ENCODE data around the gene ANKRD66.
"Not testable (repeated sequence)": the region's sequence is repeated elsewhere in the genome, so short reads cannot be mapped to it uniquely, and the experiment has no call there.

ANKRD66 gene

GRCh38 chr6:46734867-46735719 is 11.6 kb upstream of the ANKRD66 start, which contains the start of gene PLA2G7:
Gene PLA2G7 (minus strand): TSS chr6:46735375. CDS start chr6:46722891, 12,484 bp downstream.
- DNase-seq (ENCODE audit: low read depth), result peak; percentile 36
- H3K27me3 ChIP-seq (replicated peaks; ENCODE audit: control insufficient read depth, insufficient read depth, low read length), result peaks cover 24% of the 10 kb centered on the region
- peaks cover 4% of the 10 kb centered on the region for H3K4me1 ChIP-seq (ENCODE audit: control insufficient read depth, insufficient read depth, low read length)

GRCh38 chr6:46735720-46736031 is 11.1 kb upstream of the ANKRD66 start:
- H3K4me3 ChIP-seq (ENCODE audit: low read length), result peak overlapping the region; percentile 81
- H3K27me3 ChIP-seq (replicated peaks; ENCODE audit: control insufficient read depth, insufficient read depth, low read length), result peaks cover 24% of the 10 kb centered on the region
- H3K36me3 ChIP-seq (ENCODE audit: control insufficient read depth, insufficient read depth, low read length, severe bottlenecking), result no peaks in the 10 kb centered on the region
- H3K4me1 ChIP-seq (ENCODE audit: control insufficient read depth, insufficient read depth, low read length), result peaks cover 4% of the 10 kb centered on the region
- no peak overlapping the region for H3K9ac ChIP-seq (ENCODE audit: low read length)
- H3K9me3 ChIP-seq (ENCODE audit: control insufficient read depth, low read length), result no peaks in the 10 kb centered on the region
- no peak for DNase-seq (ENCODE audit: low read depth)

More at GRCh38 chr6:46734867-46735719, 11.6 kb upstream of the ANKRD66 start, which contains the start of gene PLA2G7:
- Histone ChIP-seq H3K4me3 (ENCODE audit: low read length) (peak within 1 kb of the TSS; percentile 81), H3K9ac (ENCODE audit: low read length) (peak within 1 kb of the TSS; percentile 23), H3K9me3 (ENCODE audit: control insufficient read depth, low read length) (no peaks in the 10 kb centered on the region), H3K36me3 (ENCODE audit: control insufficient read depth, insufficient read depth, low read length, severe bottlenecking) (no peaks in the 10 kb centered on the region)

GRCh38 chr6:46736906-46737305 is 9.8 kb upstream of the ANKRD66 start:
- Histone ChIP-seq H3K9me3 (ENCODE audit: control insufficient read depth, low read length) (no peaks in the 10 kb centered on the region), H3K9ac (ENCODE audit: low read length) (no peak overlapping the region), H3K4me1 (ENCODE audit: control insufficient read depth, insufficient read depth, low read length) (peaks cover 4% of the 10 kb centered on the region), H3K4me3 (ENCODE audit: low read length) (no peak overlapping the region), H3K27me3 (replicated peaks; ENCODE audit: control insufficient read depth, insufficient read depth, low read length) (peaks cover 24% of the 10 kb centered on the region), H3K36me3 (ENCODE audit: control insufficient read depth, insufficient read depth, low read length, severe bottlenecking) (no peaks in the 10 kb centered on the region)
- no peak for DNase-seq (ENCODE audit: low read depth)

GRCh38 chr6:46741482-46741881 is 5.3 kb upstream of the ANKRD66 start:
- Histone ChIP-seq H3K4me1 (ENCODE audit: control insufficient read depth, insufficient read depth, low read length) (no peaks in the 10 kb centered on the region), H3K9me3 (ENCODE audit: control insufficient read depth, low read length) (no peaks in the 10 kb centered on the region), H3K4me3 (ENCODE audit: low read length) (no peak overlapping the region), H3K9ac (ENCODE audit: low read length) (no peak overlapping the region), H3K27me3 (replicated peaks; ENCODE audit: control insufficient read depth, insufficient read depth, low read length) (peaks cover 21% of the 10 kb centered on the region), H3K36me3 (ENCODE audit: control insufficient read depth, insufficient read depth, low read length, severe bottlenecking) (no peaks in the 10 kb centered on the region)
- DNase-seq (ENCODE audit: low read depth), result no peak

GRCh38 chr6:46741910-46742309 is 4.8 kb upstream of the ANKRD66 start:
- no peak for DNase-seq (ENCODE audit: low read depth)
- no peak overlapping the region for H3K9ac ChIP-seq (ENCODE audit: low read length)
- no peak overlapping the region for H3K4me3 ChIP-seq (ENCODE audit: low read length)
- peaks cover 17% of the 10 kb centered on the region for H3K27me3 ChIP-seq (replicated peaks; ENCODE audit: control insufficient read depth, insufficient read depth, low read length)
- no peaks in the 10 kb centered on the region for H3K9me3 ChIP-seq (ENCODE audit: control insufficient read depth, low read length)
- H3K4me1 ChIP-seq (ENCODE audit: control insufficient read depth, insufficient read depth, low read length), result no peaks in the 10 kb centered on the region
- H3K36me3 ChIP-seq (ENCODE audit: control insufficient read depth, insufficient read depth, low read length, severe bottlenecking), result no peaks in the 10 kb centered on the region

GRCh38 chr6:46743425-46744158 is 3.1 kb upstream of the ANKRD66 start:
- Histone ChIP-seq H3K9ac (ENCODE audit: low read length) (no peak overlapping the region), H3K9me3 (ENCODE audit: control insufficient read depth, low read length) (no peaks in the 10 kb centered on the region), H3K27me3 (replicated peaks; ENCODE audit: control insufficient read depth, insufficient read depth, low read length) (peaks cover 12% of the 10 kb centered on the region), H3K4me3 (ENCODE audit: low read length) (no peak overlapping the region), H3K4me1 (ENCODE audit: control insufficient read depth, insufficient read depth, low read length) (no peaks in the 10 kb centered on the region), H3K36me3 (ENCODE audit: control insufficient read depth, insufficient read depth, low read length, severe bottlenecking) (no peaks in the 10 kb centered on the region)
- no peak for DNase-seq (ENCODE audit: low read depth)

- DNase-seq (ENCODE audit: low read depth); H3K4me3 ChIP-seq (ENCODE audit: low read length); H3K9me3 ChIP-seq (ENCODE audit: control insufficient read depth, low read length); H3K36me3 ChIP-seq (ENCODE audit: control insufficient read depth, insufficient read depth, low read length, severe bottlenecking); H3K4me1 ChIP-seq (ENCODE audit: control insufficient read depth, insufficient read depth, low read length); H3K27me3 ChIP-seq (replicated peaks; ENCODE audit: control insufficient read depth, insufficient read depth, low read length); H3K9ac ChIP-seq (ENCODE audit: low read length): not testable (repeated sequence)
Observed at GRCh38 chr6:46744159-46744725, 2.5 kb upstream of the ANKRD66 start.

GRCh38 chr6:46745973-46746372 is 760 bp upstream of the ANKRD66 start:
- H3K4me3 ChIP-seq (ENCODE audit: low read length), result no peak overlapping the region
- H3K9ac ChIP-seq (ENCODE audit: low read length), result no peak overlapping the region
- peaks cover 9% of the 10 kb centered on the region for H3K27me3 ChIP-seq (replicated peaks; ENCODE audit: control insufficient read depth, insufficient read depth, low read length)
- DNase-seq (ENCODE audit: low read depth), result no peak
- H3K9me3 ChIP-seq (ENCODE audit: control insufficient read depth, low read length), result no peaks in the 10 kb centered on the region
- no peaks in the 10 kb centered on the region for H3K36me3 ChIP-seq (ENCODE audit: control insufficient read depth, insufficient read depth, low read length, severe bottlenecking)
- no peaks in the 10 kb centered on the region for H3K4me1 ChIP-seq (ENCODE audit: control insufficient read depth, insufficient read depth, low read length)

GRCh38 chr6:46748940-46749503 is 2.3 kb downstream of the ANKRD66 start:
- H3K9me3 ChIP-seq (ENCODE audit: control insufficient read depth, low read length), result no peaks in the 10 kb centered on the region

GRCh38 chr6:46749731-46750130 is 3.0 kb downstream of the ANKRD66 start:
- no peaks in the 10 kb centered on the region for H3K36me3 ChIP-seq (ENCODE audit: control insufficient read depth, insufficient read depth, low read length, severe bottlenecking)
- no peak for DNase-seq (ENCODE audit: low read depth)

More at GRCh38 chr6:46748940-46749503, 2.3 kb downstream of the ANKRD66 start:
- Histone ChIP-seq H3K27me3 (replicated peaks; ENCODE audit: control insufficient read depth, insufficient read depth, low read length) (peaks cover 9% of the 10 kb centered on the region), H3K36me3 (ENCODE audit: control insufficient read depth, insufficient read depth, low read length, severe bottlenecking) (no peaks in the 10 kb centered on the region), H3K9ac (ENCODE audit: low read length) (no peak overlapping the region), H3K4me1 (ENCODE audit: control insufficient read depth, insufficient read depth, low read length) (no peaks in the 10 kb centered on the region), H3K4me3 (ENCODE audit: low read length) (no peak overlapping the region)
- no peak for DNase-seq (ENCODE audit: low read depth)

GRCh38 chr6:46751658-46752057 is 4.9 kb downstream of the ANKRD66 start:
- Histone ChIP-seq H3K9me3 (ENCODE audit: control insufficient read depth, low read length) (no peaks in the 10 kb centered on the region), H3K36me3 (ENCODE audit: control insufficient read depth, insufficient read depth, low read length, severe bottlenecking) (no peaks in the 10 kb centered on the region), H3K4me1 (ENCODE audit: control insufficient read depth, insufficient read depth, low read length) (peaks cover 2% of the 10 kb centered on the region), H3K27me3 (replicated peaks; ENCODE audit: control insufficient read depth, insufficient read depth, low read length) (no peaks in the 10 kb centered on the region), H3K9ac (ENCODE audit: low read length) (no peak overlapping the region), H3K4me3 (ENCODE audit: low read length) (no peak overlapping the region)
- no peak for DNase-seq (ENCODE audit: low read depth)

More at GRCh38 chr6:46749731-46750130, 3.0 kb downstream of the ANKRD66 start:
- Histone ChIP-seq H3K9ac (ENCODE audit: low read length) (no peak overlapping the region), H3K4me1 (ENCODE audit: control insufficient read depth, insufficient read depth, low read length) (no peaks in the 10 kb centered on the region), H3K4me3 (ENCODE audit: low read length) (no peak overlapping the region), H3K27me3 (replicated peaks; ENCODE audit: control insufficient read depth, insufficient read depth, low read length) (peaks cover 6% of the 10 kb centered on the region), H3K9me3 (ENCODE audit: control insufficient read depth, low read length) (no peaks in the 10 kb centered on the region)

All from adipocyte (in vitro differentiated cells).